A549 (cell line): ENCODE measurements around the gene E2F7.

Experiments used
- EP300 ChIP-seq, 2 experiments: fragments of >200 bp; sonication (Bioruptor Twin); formaldehyde crosslinking; IDR thresholded peaks; 2 replicates in 1 of 2; 3 replicates in 1 of 2; pipeline ENCODE4 v1.6.1; 2016 to 2017
- KDM1A ChIP-seq: fragments of 200-600 bp; sonication (generic); IDR thresholded peaks from 2 replicates; pipeline ENCODE4 v1.6.1; 2016; ENCODE audit warnings: low read depth, mild to moderate bottlenecking
- NFE2L2 ChIP-seq: fragments of 150-350 bp; conservative IDR thresholded peaks from 2 replicates; pipeline ENCODE4 v1.6.1; 2014; ENCODE audit warnings: low read length
- NR3C1 ChIP-seq: fragments of >200 bp; sonication (Bioruptor Twin); formaldehyde crosslinking; IDR thresholded peaks from 3 replicates; pipeline ENCODE4 v1.6.1; 2017
- POLR2A ChIP-seq: IDR thresholded peaks from 2 replicates; pipeline ENCODE4 v1.6.1; 2012; ENCODE audit warnings: mild to moderate bottlenecking, low read length
- RAD21 ChIP-seq, 2 experiments: fragments of >200 bp in 1 of 2; sonication (Bioruptor Twin) in 1 of 2; formaldehyde crosslinking in 1 of 2; IDR thresholded peaks in 1 of 2; conservative IDR thresholded peaks in 1 of 2; 2 replicates in 1 of 2; 3 replicates in 1 of 2; pipeline ENCODE4 v1.6.1; 2012 to 2018; ENCODE audit warnings: inconsistent platforms in 1 of 2
- RCOR1 ChIP-seq: fragments of 150-350 bp; IDR thresholded peaks from 2 replicates; pipeline ENCODE4 v1.6.1; 2014; ENCODE audit warnings: antibody characterized with exemption, low read length, low read depth
- RNF2 ChIP-seq: fragments of 200-600 bp; sonication (generic); IDR thresholded peaks from 2 replicates; pipeline ENCODE4 v1.6.1; 2016; ENCODE audit warnings: low read depth, mild to moderate bottlenecking, antibody characterized with exemption, moderate library complexity, borderline replicate concordance
- ZFP36 ChIP-seq: fragments of 450-650 bp; IDR thresholded peaks from 2 replicates; pipeline ENCODE4 v1.6.1; 2014; ENCODE audit warnings: borderline replicate concordance; ENCODE audit not compliant: partially characterized antibody
- TF ChIP-seq, protein P1 (sequence below): fragments of 450-650 bp; IDR thresholded peaks from 2 replicates; pipeline ENCODE4 v1.6.1; 2014; ENCODE audit warnings: antibody characterized with exemption
- TF ChIP-seq, protein P2 (sequence below): fragments of >200 bp; sonication (Bioruptor Twin); formaldehyde crosslinking; IDR thresholded peaks from 3 replicates; pipeline ENCODE4 v1.5.1; 2016

DNA sequence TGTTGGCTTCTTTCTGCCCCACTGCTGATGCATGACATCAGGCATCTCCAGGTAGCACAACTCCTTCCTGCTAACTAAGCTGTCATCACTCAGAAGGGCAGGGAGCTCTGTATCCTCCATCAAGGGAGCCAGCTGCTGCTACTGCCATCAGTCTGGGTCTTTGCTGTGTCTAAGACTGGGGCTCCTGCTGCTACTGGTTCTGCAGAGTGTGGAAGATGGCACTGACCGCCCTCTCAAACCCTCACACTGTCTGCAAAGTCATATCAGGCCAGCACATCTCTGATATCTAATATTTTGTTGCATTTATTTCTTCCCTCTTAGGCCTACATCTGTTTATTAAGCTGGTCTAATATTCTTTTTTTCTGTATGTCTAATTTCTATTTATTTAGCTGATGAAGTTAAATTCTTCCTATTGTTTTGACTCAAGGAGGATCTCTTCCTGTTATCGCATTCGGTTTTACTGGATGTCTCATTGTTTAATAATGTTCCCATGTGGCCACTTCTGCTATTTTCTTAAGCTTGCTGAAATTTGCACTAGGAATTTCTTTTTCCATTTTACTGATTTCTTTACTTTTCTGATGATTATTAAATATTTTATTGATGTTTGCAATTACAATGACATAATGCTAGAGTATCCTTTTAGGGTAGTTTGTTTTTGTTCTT lies 7.6 kb upstream of the E2F7 start:
- TF ChIP-seq, protein P1, sequence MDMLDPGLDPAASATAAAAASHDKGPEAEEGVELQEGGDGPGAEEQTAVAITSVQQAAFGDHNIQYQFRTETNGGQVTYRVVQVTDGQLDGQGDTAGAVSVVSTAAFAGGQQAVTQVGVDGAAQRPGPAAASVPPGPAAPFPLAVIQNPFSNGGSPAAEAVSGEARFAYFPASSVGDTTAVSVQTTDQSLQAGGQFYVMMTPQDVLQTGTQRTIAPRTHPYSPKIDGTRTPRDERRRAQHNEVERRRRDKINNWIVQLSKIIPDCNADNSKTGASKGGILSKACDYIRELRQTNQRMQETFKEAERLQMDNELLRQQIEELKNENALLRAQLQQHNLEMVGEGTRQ: no peak
- TF ChIP-seq, protein P2, sequence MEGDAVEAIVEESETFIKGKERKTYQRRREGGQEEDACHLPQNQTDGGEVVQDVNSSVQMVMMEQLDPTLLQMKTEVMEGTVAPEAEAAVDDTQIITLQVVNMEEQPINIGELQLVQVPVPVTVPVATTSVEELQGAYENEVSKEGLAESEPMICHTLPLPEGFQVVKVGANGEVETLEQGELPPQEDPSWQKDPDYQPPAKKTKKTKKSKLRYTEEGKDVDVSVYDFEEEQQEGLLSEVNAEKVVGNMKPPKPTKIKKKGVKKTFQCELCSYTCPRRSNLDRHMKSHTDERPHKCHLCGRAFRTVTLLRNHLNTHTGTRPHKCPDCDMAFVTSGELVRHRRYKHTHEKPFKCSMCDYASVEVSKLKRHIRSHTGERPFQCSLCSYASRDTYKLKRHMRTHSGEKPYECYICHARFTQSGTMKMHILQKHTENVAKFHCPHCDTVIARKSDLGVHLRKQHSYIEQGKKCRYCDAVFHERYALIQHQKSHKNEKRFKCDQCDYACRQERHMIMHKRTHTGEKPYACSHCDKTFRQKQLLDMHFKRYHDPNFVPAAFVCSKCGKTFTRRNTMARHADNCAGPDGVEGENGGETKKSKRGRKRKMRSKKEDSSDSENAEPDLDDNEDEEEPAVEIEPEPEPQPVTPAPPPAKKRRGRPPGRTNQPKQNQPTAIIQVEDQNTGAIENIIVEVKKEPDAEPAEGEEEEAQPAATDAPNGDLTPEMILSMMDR: no peak
- TF ChIP-seq EP300 (IDR thresholded peaks at IDR 0.05) (no peak), RCOR1 (no peak), RAD21 (conservative IDR thresholded peaks at IDR 0.05 in 1 of 2, IDR thresholded peaks at IDR 0.05 in 1 of 2) (no peak), POLR2A (no peak), NR3C1 (no peak), KDM1A (no peak), ZFP36 (no peak), NFE2L2 (no peak), RNF2 (no peak)
